Measurements from ENCODE around the gene KCTD20.

KCTD20 gene

DNA sequence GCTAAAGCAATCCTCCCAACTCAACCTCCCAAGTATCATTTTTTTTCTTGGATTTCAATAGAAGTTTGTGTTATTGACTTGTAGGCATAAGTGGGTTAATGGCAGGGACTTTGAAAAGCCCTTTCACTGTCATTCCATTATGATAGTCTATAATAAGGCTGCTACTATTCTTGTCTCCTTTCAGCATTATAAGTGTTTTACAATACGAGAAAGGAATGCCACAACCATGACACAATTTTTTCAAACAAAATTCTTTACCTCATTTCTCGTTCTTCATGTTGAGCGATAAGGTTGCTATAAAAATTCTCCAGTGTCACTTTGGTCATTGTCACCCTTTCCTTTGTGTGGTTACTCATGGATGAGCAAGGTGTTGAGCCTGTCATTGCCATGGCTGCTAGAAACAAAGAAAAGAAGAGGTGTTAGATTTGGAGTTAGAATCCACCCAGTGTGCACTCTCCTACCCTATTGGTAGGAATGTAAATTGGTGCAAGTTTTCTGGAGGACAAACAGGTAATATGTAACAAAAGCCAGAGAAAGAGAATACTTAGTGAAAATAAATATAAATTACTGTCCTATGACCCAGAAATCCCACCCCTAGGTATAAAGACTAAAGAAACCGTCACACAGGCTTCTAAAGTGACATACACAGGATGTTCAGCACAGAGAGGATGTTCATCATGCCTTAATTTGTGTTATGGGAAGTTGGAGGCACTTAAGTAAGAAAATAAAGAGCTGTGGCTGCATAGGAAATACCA is 97.2 kb downstream of the KCTD20 start:
- no peak for DNase-seq (ENCODE audit: low read depth)

All from HS-5 (cell line).